ENCODE data around the gene NAA15. TPM values are rescaled to one million over a fixed set of nuclear protein-coding genes. Genes with fewer than 3 reads are reported as not detected.

Gene NAA15
- total and polyA plus RNA-seq, 2 donors (not counting 3 experiments of a cell fraction or from before 2014, with no cell fraction given): 4.5 to 67.9 TPM

GRCh38 chr4:139391731-139392130 is 90.4 kb downstream of the NAA15 start:
- H2AFZ ChIP-seq (ENCODE audit: low read depth, low read length): no peak overlapping the region
- no peak overlapping the region for H3K4me3 ChIP-seq (replicated peaks in 1 of 3; ENCODE audit: insufficient read depth in 1 of 3, low read depth in 1 of 3, low read length in 3 of 3)
- H3K79me2 ChIP-seq (ENCODE audit: control insufficient read depth, insufficient read depth, low read length): no peaks in the 10 kb centered on the region
- H3K9ac ChIP-seq (replicated peaks; ENCODE audit: extremely low read depth, insufficient read depth, low read length): no peak overlapping the region
- no peaks in the 10 kb centered on the region for H3K4me1 ChIP-seq (ENCODE audit: control insufficient read depth, extremely low read depth, insufficient read depth, low read length)
- no peaks in the 10 kb centered on the region for H3K9me1 ChIP-seq (replicated peaks; ENCODE audit: control insufficient read depth, extremely low read depth, insufficient read depth, low read length)
- intact Hi-C loops (cut with micrococcal nuclease): no loop called here
- dilution Hi-C loops (cut with MboI; ENCODE audit: extremely low pct_ligation_motif_present, low sequenced_read_pairs): no loop called here
- H3K27ac ChIP-seq (ENCODE audit: insufficient read depth, low read depth, low read length): no peak overlapping the region
- no peaks in the 10 kb centered on the region for H3K9me3 ChIP-seq (replicated peaks; ENCODE audit: control insufficient read depth, insufficient read depth, low read length)
- peaks cover 2 to 21% of the 10 kb centered on the region in 2 experiments for H3K36me3 ChIP-seq (ENCODE audit: control insufficient read depth in 2 of 2, extremely low read depth in 1 of 2, insufficient read depth in 2 of 2, low read length in 2 of 2)
- DNase-seq (ENCODE audit: low read depth, low spot score) (no peak), FAIRE-seq (no peak)
- H3K27me3 ChIP-seq (ENCODE audit: control insufficient read depth in 2 of 2, insufficient read depth in 2 of 2, low read length in 2 of 2): no peaks in the 10 kb centered on the region
- ChIA-PET CTCF (no interaction called here), POLR2A (no interaction called here)
- no peaks in the 10 kb centered on the region for H4K20me1 ChIP-seq (replicated peaks; ENCODE audit: control insufficient read depth, extremely low read depth, insufficient read depth, low read length)
- H3K4me2 ChIP-seq (ENCODE audit: insufficient read depth, low read length): no peak overlapping the region
- no TSS peak for BruUV-seq (replicated peaks)
- TF ChIP-seq FOS (IDR thresholded peaks at IDR 0.05; ENCODE audit: borderline replicate concordance, insufficient read depth, low read length) (no peak), MAX (IDR thresholded peaks at IDR 0.05; ENCODE audit: insufficient read depth, insufficient read length) (no peak), CTCF (IDR thresholded peaks at IDR 0.05; ENCODE audit: extremely low read depth in 1 of 2, insufficient read depth in 1 of 2, low read depth in 1 of 2, low read length in 2 of 2) (no peak), POLR2A (IDR thresholded peaks at IDR 0.05; ENCODE audit: low read depth, low read length) (no peak), MYC (IDR thresholded peaks at IDR 0.05; ENCODE audit: low read depth, low read length) (no peak), GATA2 (IDR thresholded peaks at IDR 0.05; ENCODE audit: insufficient read depth, insufficient read length, low read depth, low read length) (no peak), POLR2AphosphoS5 (IDR thresholded peaks at IDR 0.05; ENCODE audit: insufficient read depth, low read depth, low read length) (no peak), JUN (IDR thresholded peaks at IDR 0.05; ENCODE audit: borderline replicate concordance, insufficient read depth, insufficient read length, low read depth) (no peak)

Data from endothelial cell of umbilical vein (primary cell).